Measurements from ENCODE around the gene CYBA. TPM values are rescaled to one million over a fixed set of nuclear protein-coding genes. Genes with fewer than 3 reads are reported as not detected.

Gene CYBA
- total RNA-seq, 2 experiments from 2014 or later: 505 to 513 TPM

DNA sequence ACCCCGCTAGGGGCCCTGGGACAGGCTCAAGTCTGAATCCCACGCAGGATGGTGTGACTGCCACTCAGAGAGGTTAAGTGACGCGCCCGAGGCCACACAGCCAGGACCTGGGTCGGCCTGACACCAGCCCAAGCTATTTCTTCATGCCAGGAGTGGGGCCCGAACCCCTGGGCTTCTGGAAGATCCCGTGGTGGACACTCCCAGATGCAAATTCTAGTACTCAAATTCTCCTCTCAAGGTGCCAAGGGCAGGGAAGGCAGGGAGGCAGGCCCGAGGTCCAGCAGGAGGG is 7.3 kb downstream of the CYBA start:
- ATAC-seq (ENCODE audit: low read depth): no peak
- POLR2A ChIA-PET: no interaction called here

DNA sequence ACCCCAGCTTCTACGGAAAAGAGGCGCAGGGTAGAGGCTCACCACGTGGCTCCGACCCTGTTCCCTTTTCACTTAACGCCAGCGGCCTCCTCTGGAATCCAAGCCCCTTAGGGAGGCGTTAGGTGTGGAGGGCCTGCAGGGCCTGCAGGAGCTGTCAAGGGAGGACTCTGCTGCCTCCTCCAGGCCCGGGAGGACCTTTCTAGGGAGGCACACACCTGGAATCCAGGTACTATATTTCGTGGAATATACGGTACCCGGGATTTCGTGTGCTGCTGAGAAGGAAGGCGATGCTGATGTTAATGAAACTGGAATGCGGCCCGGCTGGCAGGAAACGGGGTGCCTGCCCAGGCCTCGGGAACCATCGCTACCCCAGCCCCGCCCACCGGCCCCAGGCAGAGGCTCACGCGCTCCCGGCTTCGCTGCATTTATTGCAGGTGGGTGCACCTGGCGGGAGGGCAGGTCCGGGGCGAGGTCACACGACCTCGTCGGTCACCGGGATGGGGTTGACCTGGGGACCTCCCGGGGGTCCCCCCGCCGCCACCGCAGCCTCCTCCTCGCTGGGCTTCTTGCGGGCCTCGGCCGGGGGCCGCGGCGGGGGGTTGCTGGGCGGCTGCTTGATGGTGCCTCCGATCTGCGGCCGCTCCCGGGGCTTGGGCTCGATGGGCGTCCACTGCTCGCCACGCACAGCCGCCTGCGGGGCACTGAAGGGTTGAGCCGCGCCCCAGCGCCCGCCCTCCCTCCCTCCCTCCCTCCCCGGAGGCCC is 7.8 kb downstream of the CYBA start:
- no peak for DNase-seq
- Mint-ChIP-seq H3K4me1 (peaks cover 9% of the 10 kb centered on the region), H3K9me3 (no peaks in the 10 kb centered on the region), H3K36me3 (peaks cover 12% of the 10 kb centered on the region), H3K4me3 (no peak overlapping the region), H3K27me3 (peaks cover 22% of the 10 kb centered on the region), H3K27ac (no peak overlapping the region)
- ATAC-seq (ENCODE audit: low read depth): no peak
- POLR2A ChIA-PET: no interaction called here

More for the DNA sequence above, 7.3 kb downstream of the CYBA start:
- Mint-ChIP-seq H3K4me3 (no peak overlapping the region), H3K27ac (no peak overlapping the region), H3K36me3 (peaks cover 12% of the 10 kb centered on the region), H3K27me3 (peaks cover 18% of the 10 kb centered on the region), H3K4me1 (peaks cover 6% of the 10 kb centered on the region), H3K9me3 (no peaks in the 10 kb centered on the region)
- DNase-seq: no peak

DNA sequence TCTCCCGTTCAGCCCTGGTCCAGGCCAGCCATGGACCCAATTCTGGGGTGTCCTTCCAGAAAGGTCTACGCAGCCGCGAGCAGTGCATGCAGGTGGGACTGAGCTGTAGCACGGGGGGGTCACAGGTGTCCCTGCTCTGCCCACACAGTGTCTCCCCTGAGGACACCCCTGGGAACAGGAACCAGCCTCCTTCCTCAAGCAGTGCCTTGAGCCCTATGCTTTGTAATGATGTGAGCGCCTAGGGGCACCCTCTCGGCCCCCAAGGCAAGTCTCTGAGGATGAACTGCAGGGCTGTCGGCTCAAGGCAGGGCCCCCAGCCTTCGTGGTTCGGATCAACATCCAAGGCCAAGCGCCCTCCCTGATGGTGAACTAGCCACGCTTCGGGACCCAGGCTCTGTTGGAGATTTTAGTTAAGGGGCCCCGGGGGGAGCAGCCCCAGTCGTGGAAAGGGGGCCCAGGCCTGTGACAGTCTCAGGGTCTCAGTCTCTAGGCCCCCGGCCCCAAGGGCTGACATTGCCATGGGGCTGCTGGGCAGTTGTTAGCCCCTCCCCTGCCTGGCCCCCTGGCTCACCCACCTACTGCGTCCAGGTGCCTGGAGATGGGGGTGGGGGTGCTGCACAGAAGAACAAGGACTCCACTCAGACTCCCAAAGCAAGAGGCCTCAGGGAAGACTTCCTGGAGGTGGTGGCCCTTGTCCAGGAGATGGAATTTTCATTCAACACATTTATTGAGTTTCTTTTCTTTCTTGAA is 10.2 kb downstream of the CYBA start:
- Mint-ChIP-seq H3K27ac (no peak overlapping the region), H3K36me3 (peaks cover 14% of the 10 kb centered on the region), H3K27me3 (peaks cover 33% of the 10 kb centered on the region), H3K4me3 (no peak overlapping the region), H3K9me3 (no peaks in the 10 kb centered on the region), H3K4me1 (peaks cover 21% of the 10 kb centered on the region)
- POLR2A ChIA-PET: interaction anchor here (1.0 to 2.3 kb wide), 2 partner anchors 9 kb away, joined by 3 to 12 read pairs; no protein-coding TSS in a partner anchor
- ATAC-seq (ENCODE audit: low read depth): no peak
- DNase-seq: no peak

DNA sequence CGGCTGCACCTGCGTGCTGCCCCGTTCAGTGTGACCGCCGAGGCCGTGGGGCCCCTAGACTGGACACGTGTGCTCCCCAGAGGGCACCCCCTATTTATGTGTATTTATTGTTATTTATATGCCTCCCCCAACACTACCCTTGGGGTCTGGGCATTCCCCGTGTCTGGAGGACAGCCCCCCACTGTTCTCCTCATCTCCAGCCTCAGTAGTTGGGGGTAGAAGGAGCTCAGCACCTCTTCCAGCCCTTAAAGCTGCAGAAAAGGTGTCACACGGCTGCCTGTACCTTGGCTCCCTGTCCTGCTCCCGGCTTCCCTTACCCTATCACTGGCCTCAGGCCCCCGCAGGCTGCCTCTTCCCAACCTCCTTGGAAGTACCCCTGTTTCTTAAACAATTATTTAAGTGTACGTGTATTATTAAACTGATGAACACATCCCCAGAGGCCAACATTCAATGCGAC is 10.8 kb downstream of the CYBA start:
- DNase-seq: no peak
- Mint-ChIP-seq H3K27ac (no peak overlapping the region), H3K4me3 (no peak overlapping the region), H3K9me3 (no peaks in the 10 kb centered on the region), H3K36me3 (peaks cover 13% of the 10 kb centered on the region), H3K27me3 (peaks cover 33% of the 10 kb centered on the region), H3K4me1 (peaks cover 24% of the 10 kb centered on the region)
- ATAC-seq (ENCODE audit: low read depth): no peak
- POLR2A ChIA-PET: interaction anchor here (0.6 to 2.3 kb wide), 2 partner anchors 8 to 10 kb away, joined by 3 to 12 read pairs; no protein-coding TSS in a partner anchor

DNA sequence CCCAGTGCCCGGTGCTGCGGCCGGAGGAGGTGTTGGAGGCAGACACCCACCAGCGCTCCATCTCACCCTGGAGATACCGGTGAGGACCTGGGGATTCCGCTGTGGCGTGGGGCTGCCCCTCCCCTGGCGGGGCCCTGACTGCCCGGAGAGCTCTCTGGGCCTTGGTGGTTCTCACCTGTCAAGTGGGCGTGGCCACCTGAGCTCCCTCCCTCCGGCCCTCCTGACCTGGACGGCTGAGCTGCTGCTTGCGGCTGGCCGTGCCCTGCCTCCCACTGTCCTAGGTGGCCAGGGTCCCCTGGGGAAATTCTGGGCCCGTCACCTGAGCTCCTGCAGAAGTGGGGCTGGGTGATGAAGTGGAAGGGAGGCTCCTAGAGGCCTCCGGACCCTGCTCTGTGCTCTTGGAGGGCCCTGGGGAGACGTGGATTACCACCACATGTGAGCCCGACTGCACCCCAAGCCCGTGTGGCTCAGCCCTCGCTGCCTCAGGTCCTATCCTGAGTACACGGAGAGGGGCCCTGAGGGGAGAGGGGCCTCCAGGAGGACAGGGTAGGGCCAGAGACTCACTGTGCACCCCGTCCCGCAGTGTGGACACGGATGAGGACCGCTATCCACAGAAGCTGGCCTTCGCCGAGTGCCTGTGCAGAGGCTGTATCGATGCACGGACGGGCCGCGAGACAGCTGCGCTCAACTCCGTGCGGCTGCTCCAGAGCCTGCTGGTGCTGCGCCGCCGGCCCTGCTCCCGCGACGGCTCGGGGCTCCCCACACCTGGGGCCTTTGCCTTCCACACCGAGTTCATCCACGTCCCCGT is 11.4 kb downstream of the CYBA start:
- Mint-ChIP-seq H3K27ac (no peak overlapping the region), H3K36me3 (peaks cover 12% of the 10 kb centered on the region), H3K4me3 (no peak overlapping the region), H3K4me1 (peaks cover 20% of the 10 kb centered on the region), H3K27me3 (peaks cover 33% of the 10 kb centered on the region), H3K9me3 (no peaks in the 10 kb centered on the region)
- POLR2A ChIA-PET: interaction anchor here (0.6 to 3.3 kb wide), 3 partner anchors 9 to 63 kb away, joined by 3 to 25 read pairs (median 12); no protein-coding TSS in a partner anchor
- ATAC-seq (ENCODE audit: low read depth) (no peak), DNase-seq (no peak)

DNA sequence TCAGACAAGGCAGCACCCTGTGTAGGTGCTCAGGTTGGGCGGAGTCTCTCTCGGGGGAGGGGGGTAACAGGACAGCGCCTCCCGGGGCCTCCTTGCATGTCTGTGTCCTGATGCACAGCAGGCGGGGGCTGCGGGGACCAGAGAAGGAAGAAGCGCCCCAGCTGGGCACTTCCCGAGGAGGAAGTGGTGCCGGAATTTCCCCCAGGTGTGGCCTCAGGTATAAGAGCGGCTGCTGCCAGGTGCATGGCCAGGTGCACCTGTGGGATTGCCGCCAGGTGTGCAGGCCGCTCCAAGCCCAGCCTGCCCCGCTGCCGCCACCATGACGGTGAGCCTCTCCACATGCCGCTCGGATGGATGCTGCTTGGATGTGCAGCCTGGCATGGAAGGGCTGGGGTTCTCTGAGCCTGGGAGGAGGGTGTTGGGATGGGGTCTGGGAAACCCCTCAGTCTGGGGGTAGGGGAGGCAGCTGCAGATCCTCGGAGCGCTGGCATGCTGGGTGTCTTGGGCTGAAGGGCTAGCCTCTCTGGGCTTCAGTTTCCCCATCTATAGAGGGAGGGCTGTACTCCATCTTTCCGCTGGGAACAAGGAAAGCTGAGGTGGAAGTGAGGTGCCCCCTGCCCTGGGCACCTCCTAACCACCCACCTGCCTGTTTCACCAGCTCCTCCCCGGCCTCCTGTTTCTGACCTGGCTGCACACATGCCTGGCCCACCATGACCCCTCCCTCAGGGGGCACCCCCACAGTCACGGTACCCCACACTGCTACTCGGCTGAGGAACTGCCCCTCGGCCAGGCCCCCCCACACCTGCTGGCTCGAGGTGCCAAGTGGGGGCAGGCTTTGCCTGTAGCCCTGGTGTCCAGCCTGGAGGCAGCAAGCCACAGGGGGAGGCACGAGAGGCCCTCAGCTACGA is 12.3 kb downstream of the CYBA start, which contains the start of gene IL17C:
IL17C (plus strand) TSS at position 250 of the 908 bp plus-strand sequence; CDS start at position 320, 70 bp downstream.
- no peaks in the 10 kb centered on the region for H3K9me3 Mint-ChIP-seq
- no peak within 1 kb of the TSS for H3K4me3 Mint-ChIP-seq
- peaks cover 33% of the 10 kb centered on the region for H3K27me3 Mint-ChIP-seq
- ATAC-seq (ENCODE audit: low read depth) (no peak), DNase-seq (no peak)
- H3K36me3 Mint-ChIP-seq: peaks cover 12% of the 10 kb centered on the region
- peak within 1 kb of the TSS; percentile 20 for H3K27ac Mint-ChIP-seq
- POLR2A ChIA-PET: interaction anchor here (1.9 to 3.3 kb wide), 4 partner anchors 11 to 63 kb away, joined by 7 to 25 read pairs (median 13); no protein-coding TSS in a partner anchor
- peaks cover 20% of the 10 kb centered on the region for H3K4me1 Mint-ChIP-seq

DNA sequence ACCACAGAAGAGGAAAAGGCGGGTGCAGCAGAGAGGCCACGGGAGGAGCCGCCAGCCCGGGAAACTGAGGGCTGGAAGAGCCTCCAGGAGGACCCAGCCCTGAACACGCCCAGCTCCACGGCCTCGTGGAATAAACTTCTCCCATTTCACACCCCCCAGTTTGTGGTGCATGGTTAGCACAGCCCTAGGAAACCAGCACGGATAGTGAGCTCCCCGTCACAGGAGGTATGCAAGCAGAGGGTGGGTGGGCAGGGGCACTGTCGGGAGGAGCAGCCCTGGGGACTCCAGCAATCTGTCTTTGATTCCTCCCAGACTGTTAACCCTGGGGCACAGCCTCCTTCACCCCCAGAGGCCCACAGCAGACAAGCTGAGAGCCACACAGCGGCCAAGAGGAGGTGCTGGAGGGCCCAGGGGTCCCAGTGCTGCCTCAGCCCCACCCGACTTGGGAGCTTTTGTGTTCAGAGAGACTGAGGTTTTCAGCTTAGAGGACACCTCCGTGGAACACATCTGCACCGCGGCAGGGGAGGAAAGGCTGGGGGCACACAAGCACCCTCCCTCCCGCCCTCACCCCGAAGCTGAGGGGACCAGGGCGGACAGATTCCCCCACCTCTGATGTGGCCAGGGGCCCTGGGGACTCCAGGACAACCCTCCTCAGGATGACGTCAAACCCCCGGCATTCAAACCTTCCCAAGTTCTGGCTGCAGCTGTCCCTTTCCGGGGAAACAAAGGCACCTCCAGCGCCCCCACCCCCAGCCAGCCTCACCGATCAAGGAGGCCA is 14.2 kb downstream of the CYBA start:
- ATAC-seq (ENCODE audit: low read depth): no peak
- H3K4me1 Mint-ChIP-seq: peaks cover 25% of the 10 kb centered on the region
- no peaks in the 10 kb centered on the region for H3K9me3 Mint-ChIP-seq
- H3K27me3 Mint-ChIP-seq: peaks cover 33% of the 10 kb centered on the region
- POLR2A ChIA-PET: interaction anchor here (0.7 to 3.3 kb wide), 4 partner anchors 13 to 67 kb away, joined by 3 to 25 read pairs (median 10); partner anchors contain the start of gene ZC3H18
- no peak overlapping the region for H3K4me3 Mint-ChIP-seq
- DNase-seq: no peak
- H3K36me3 Mint-ChIP-seq: peaks cover 2% of the 10 kb centered on the region
- peak overlapping the region; percentile 20 for H3K27ac Mint-ChIP-seq

DNA sequence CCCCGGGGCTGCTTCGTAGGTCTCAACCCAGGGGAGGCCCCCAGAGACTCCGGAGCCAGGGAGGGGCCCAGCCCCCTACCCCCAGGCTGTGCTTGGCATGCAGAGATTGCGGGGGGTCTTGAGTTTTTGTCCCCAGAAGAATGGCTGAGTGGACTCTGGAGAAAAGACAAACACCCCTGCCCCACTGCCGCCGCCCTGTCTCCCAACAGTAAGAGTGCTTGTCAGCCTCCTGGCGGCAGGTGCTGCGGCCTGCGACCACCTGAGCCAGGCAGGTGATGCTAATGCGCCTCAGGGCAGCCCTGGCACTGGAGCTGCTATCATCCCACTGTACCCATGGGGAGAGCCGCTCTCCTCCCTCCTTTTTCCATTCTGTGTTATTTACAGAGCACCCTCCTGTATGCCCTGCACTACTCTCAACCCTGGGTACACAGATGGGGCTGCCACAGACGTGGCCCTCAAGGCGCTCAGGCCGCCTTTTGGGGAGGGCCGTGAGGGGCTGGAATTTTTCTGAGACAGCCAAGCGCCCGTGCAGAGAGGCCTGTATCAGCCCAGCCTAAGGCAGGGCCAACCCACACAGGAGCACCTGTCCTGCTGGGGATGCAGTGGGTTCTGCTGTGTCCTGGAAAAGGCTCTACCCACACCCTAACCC is 15.1 kb downstream of the CYBA start:
- POLR2A ChIA-PET: interaction anchor here (2.3 kb wide), 1 partner anchor 14 kb away, joined by 14 read pairs; no protein-coding TSS in a partner anchor
- H3K9me3 Mint-ChIP-seq: no peaks in the 10 kb centered on the region

DNA sequence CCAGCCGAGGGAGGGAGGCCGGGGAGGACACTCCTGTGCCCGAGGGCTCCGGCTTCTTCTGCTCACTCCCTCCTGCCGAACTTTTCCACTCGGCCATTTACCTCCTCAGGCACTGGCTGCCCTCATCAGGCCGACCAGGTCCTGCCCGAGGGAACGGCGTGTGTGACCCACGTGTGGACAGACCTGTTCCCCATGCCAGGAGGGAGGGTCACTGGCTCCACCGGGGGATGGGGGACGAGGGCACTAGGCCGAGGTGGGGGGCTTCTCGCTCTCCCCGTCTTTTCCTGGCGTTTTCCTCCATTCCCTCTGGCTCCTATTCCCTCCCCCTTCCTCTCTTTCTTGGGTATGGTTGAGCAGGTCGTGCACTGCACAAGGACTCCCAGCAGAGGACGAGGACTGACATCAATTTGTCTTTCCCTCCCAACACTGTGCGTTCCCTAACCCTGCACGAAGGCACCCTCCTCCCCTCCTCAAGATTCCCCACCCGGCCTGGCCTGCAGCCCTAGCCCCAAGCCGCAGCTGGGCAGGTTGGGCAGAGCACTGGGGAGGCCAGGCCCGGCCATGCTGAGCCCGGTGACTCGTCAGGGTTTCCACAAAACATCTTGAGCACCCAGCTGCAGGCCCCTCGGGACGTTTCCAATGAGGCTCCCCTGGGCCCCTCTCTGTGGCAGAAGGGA is 15.7 kb downstream of the CYBA start:
- Mint-ChIP-seq H3K4me1 (peaks cover 25% of the 10 kb centered on the region), H3K36me3 (peaks cover 2% of the 10 kb centered on the region), H3K4me3 (peak overlapping the region; percentile 80), H3K27ac (peak overlapping the region; percentile 63), H3K27me3 (peaks cover 24% of the 10 kb centered on the region), H3K9me3 (no peaks in the 10 kb centered on the region)
- DNase-seq: no peak
- no peak for ATAC-seq (ENCODE audit: low read depth)
- POLR2A ChIA-PET: no interaction called here

More for the DNA sequence above, 15.1 kb downstream of the CYBA start:
- DNase-seq: no peak
- ATAC-seq (ENCODE audit: low read depth): no peak
- Mint-ChIP-seq H3K27me3 (peaks cover 30% of the 10 kb centered on the region), H3K36me3 (peaks cover 2% of the 10 kb centered on the region), H3K4me1 (peaks cover 25% of the 10 kb centered on the region), H3K27ac (peak overlapping the region; percentile 52), H3K4me3 (peak overlapping the region; percentile 37)

DNA sequence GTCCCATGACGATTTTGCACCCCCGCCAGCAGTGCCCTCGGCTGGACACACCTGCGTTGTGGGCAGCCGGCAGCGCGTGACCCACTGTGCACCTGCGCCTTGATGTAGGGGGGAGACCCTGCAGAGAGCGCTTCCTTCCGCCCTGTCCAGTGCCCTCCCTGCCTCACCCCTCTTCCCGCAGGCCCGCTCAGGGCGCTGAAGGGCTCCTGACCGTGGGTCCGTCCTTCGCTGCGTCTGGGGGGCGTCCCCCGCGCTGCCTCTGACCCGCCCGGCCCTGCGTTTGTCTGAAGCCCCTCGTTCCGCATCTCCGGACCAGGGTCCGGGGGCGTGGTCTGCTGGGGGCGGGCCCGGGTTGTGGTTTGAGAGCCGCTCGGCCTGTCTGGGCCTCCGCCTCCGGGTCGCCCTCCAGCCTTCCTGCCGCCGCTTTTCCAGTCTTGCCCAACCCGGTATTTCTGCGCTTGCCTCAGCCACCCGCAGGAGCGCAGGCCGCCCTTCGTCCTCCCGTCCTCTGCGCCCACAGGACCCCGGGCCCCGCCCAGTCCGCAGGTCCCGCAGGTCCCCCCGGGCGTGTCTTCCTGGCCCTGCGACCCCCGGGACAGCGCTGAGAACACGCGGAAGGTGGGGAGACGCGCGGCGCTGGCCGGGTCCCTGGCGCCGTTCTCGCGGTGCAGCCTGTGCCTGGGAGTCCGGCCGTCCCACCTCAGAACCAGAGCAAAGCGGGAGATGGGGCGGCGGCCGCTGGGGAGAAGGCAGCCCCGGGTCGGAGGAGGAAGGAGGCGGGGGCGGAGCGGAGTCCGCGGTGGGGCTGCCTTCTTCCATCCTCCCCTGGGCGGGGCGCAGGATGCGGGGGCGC is 16.5 kb downstream of the CYBA start:
- Mint-ChIP-seq H3K36me3 (peaks cover 2% of the 10 kb centered on the region), H3K4me1 (peaks cover 23% of the 10 kb centered on the region), H3K27me3 (peaks cover 19% of the 10 kb centered on the region), H3K27ac (peak overlapping the region; percentile 70), H3K4me3 (peak overlapping the region; percentile 80), H3K9me3 (no peaks in the 10 kb centered on the region)
- ATAC-seq (ENCODE audit: low read depth) (peak; percentile 69), DNase-seq (peak; percentile 81)
- POLR2A ChIA-PET: interaction anchor here (0.6 to 1.8 kb wide), 4 partner anchors 16 to 70 kb away, joined by 3 to 10 read pairs (median 3); partner anchors contain the start of gene ZC3H18

Measured in activated naive CD8-positive, alpha-beta T cell treated with anti-CD3 and anti-CD28 coated beads, Interleukin-2, amount 10 ng/mL, durations not matched to agents 7 days and 5 days (primary cell).